Measurements from ENCODE around the gene SLCO2B1. TPM values are rescaled to one million over a fixed set of nuclear protein-coding genes. Genes with fewer than 3 reads are reported as not detected.

Gene SLCO2B1
- total and polyA plus RNA-seq, 2 experiments from 2014 or later = not detected

DNA sequence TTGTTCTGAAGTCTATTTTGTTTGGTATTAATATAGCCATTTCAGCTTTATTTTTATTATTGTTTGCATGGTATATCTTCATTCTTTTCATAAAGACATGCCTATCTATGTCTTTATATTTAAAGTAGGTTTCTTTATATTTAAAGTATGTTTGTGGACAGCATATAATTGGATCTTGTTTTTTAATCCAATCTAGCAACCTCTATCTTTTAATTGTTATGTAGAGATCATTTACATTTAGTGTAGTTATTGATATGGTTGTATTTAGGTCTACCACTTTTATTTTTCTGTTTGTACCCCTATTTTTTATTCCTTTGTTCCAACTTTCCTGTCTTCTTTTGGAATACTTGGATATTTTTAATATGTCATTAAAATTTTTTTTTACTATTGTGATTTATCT, 103.4 kb downstream of the SLCO2B1 start:
- Histone ChIP-seq H2AFZ (no peak overlapping the region), H3F3A (replicated peaks; ENCODE audit: low read depth) (no peaks in the 10 kb centered on the region), H3K4me3 (no peak overlapping the region), H4K20me1 (replicated peaks; ENCODE audit: insufficient read depth) (no peaks in the 10 kb centered on the region; the same call in 1 of the 2 replicates), H3K27ac (ENCODE audit: low read depth) (no peak overlapping the region), H3K4me1 (ENCODE audit: insufficient read depth) (no peaks in the 10 kb centered on the region), H3K36me3 (ENCODE audit: insufficient read depth) (no peaks in the 10 kb centered on the region), H3K9me2 (ENCODE audit: insufficient read depth) (no peaks in the 10 kb centered on the region), H3K27me3 (ENCODE audit: insufficient read depth) (no peaks in the 10 kb centered on the region), H3K79me2 (replicated peaks; ENCODE audit: insufficient read depth) (no peaks in the 10 kb centered on the region), H3K4me2 (no peak overlapping the region)
- H3K27me3 Mint-ChIP-seq (ENCODE audit: insufficient read depth, low read depth, poor library complexity) = peaks cover 13% of the 10 kb centered on the region
- no peak overlapping the region for H3K27ac Mint-ChIP-seq
- DNase-seq (ENCODE audit: low spot score) (no peak), ATAC-seq (no peak)
- H3K36me3 Mint-ChIP-seq (ENCODE audit: low read depth) = no peaks in the 10 kb centered on the region
- H3K9me3 Mint-ChIP-seq = peaks cover 18% of the 10 kb centered on the region
- no peaks in the 10 kb centered on the region for H3K4me1 Mint-ChIP-seq
- no peak for TF ChIP-seq POLR2AphosphoS5 (IDR thresholded peaks at IDR 0.05; ENCODE audit: low read depth)
- TF ChIP-seq, protein P1, sequence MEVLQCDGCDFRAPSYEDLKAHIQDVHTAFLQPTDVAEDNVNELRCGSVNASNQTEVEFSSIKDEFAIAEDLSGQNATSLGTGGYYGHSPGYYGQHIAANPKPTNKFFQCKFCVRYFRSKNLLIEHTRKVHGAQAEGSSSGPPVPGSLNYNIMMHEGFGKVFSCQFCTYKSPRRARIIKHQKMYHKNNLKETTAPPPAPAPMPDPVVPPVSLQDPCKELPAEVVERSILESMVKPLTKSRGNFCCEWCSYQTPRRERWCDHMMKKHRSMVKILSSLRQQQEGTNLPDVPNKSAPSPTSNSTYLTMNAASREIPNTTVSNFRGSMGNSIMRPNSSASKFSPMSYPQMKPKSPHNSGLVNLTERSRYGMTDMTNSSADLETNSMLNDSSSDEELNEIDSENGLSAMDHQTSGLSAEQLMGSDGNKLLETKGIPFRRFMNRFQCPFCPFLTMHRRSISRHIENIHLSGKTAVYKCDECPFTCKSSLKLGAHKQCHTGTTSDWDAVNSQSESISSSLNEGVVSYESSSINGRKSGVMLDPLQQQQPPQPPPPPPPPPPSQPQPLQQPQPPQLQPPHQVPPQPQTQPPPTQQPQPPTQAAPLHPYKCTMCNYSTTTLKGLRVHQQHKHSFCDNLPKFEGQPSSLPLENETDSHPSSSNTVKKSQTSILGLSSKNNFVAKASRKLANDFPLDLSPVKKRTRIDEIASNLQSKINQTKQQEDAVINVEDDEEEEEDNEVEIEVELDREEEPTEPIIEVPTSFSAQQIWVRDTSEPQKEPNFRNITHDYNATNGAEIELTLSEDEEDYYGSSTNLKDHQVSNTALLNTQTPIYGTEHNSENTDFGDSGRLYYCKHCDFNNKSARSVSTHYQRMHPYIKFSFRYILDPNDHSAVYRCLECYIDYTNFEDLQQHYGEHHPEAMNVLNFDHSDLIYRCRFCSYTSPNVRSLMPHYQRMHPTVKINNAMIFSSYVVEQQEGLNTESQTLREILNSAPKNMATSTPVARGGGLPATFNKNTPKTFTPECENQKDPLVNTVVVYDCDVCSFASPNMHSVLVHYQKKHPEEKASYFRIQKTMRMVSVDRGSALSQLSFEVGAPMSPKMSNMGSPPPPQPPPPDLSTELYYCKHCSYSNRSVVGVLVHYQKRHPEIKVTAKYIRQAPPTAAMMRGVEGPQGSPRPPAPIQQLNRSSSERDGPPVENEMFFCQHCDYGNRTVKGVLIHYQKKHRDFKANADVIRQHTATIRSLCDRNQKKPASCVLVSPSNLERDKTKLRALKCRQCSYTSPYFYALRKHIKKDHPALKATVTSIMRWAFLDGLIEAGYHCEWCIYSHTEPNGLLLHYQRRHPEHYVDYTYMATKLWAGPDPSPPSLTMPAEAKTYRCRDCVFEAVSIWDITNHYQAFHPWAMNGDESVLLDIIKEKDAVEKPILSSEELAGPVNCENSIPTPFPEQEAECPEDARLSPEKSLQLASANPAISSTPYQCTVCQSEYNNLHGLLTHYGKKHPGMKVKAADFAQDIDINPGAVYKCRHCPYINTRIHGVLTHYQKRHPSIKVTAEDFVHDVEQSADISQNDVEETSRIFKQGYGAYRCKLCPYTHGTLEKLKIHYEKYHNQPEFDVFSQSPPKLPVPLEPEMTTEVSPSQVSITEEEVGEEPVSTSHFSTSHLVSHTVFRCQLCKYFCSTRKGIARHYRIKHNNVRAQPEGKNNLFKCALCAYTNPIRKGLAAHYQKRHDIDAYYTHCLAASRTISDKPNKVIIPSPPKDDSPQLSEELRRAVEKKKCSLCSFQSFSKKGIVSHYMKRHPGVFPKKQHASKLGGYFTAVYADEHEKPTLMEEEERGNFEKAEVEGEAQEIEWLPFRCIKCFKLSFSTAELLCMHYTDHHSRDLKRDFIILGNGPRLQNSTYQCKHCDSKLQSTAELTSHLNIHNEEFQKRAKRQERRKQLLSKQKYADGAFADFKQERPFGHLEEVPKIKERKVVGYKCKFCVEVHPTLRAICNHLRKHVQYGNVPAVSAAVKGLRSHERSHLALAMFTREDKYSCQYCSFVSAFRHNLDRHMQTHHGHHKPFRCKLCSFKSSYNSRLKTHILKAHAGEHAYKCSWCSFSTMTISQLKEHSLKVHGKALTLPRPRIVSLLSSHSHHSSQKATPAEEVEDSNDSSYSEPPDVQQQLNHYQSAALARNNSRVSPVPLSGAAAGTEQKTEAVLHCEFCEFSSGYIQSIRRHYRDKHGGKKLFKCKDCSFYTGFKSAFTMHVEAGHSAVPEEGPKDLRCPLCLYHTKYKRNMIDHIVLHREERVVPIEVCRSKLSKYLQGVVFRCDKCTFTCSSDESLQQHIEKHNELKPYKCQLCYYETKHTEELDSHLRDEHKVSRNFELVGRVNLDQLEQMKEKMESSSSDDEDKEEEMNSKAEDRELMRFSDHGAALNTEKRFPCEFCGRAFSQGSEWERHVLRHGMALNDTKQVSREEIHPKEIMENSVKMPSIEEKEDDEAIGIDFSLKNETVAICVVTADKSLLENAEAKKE (CRISPR knock-in tag; IDR thresholded peaks at IDR 0.05) = no peak
- TF ChIP-seq EZH2 (IDR thresholded peaks at IDR 0.05; ENCODE audit: low read depth, unreplicated experiment) = no peak
- no peak for TF ChIP-seq ZNF114 (CRISPR knock-in tag; IDR thresholded peaks at IDR 0.05)
- TF ChIP-seq, protein P2, sequence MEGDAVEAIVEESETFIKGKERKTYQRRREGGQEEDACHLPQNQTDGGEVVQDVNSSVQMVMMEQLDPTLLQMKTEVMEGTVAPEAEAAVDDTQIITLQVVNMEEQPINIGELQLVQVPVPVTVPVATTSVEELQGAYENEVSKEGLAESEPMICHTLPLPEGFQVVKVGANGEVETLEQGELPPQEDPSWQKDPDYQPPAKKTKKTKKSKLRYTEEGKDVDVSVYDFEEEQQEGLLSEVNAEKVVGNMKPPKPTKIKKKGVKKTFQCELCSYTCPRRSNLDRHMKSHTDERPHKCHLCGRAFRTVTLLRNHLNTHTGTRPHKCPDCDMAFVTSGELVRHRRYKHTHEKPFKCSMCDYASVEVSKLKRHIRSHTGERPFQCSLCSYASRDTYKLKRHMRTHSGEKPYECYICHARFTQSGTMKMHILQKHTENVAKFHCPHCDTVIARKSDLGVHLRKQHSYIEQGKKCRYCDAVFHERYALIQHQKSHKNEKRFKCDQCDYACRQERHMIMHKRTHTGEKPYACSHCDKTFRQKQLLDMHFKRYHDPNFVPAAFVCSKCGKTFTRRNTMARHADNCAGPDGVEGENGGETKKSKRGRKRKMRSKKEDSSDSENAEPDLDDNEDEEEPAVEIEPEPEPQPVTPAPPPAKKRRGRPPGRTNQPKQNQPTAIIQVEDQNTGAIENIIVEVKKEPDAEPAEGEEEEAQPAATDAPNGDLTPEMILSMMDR (conservative IDR thresholded peaks at IDR 0.05; ENCODE audit: low read depth in 2 of 2) = no peak
- no peak for TF ChIP-seq JUNB (IDR thresholded peaks at IDR 0.05; ENCODE audit: unreplicated experiment)
- TF ChIP-seq CREB1 (CRISPR knock-in tag; IDR thresholded peaks at IDR 0.05; ENCODE audit: low read depth) = no peak
- TF ChIP-seq STAT1 (IDR thresholded peaks at IDR 0.05; ENCODE audit: unreplicated experiment) = no peak
- TF ChIP-seq, protein P3, sequence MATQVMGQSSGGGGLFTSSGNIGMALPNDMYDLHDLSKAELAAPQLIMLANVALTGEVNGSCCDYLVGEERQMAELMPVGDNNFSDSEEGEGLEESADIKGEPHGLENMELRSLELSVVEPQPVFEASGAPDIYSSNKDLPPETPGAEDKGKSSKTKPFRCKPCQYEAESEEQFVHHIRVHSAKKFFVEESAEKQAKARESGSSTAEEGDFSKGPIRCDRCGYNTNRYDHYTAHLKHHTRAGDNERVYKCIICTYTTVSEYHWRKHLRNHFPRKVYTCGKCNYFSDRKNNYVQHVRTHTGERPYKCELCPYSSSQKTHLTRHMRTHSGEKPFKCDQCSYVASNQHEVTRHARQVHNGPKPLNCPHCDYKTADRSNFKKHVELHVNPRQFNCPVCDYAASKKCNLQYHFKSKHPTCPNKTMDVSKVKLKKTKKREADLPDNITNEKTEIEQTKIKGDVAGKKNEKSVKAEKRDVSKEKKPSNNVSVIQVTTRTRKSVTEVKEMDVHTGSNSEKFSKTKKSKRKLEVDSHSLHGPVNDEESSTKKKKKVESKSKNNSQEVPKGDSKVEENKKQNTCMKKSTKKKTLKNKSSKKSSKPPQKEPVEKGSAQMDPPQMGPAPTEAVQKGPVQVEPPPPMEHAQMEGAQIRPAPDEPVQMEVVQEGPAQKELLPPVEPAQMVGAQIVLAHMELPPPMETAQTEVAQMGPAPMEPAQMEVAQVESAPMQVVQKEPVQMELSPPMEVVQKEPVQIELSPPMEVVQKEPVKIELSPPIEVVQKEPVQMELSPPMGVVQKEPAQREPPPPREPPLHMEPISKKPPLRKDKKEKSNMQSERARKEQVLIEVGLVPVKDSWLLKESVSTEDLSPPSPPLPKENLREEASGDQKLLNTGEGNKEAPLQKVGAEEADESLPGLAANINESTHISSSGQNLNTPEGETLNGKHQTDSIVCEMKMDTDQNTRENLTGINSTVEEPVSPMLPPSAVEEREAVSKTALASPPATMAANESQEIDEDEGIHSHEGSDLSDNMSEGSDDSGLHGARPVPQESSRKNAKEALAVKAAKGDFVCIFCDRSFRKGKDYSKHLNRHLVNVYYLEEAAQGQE (IDR thresholded peaks at IDR 0.05; ENCODE audit: unreplicated experiment) = no peak
- TF ChIP-seq ZNF331 (CRISPR knock-in tag; IDR thresholded peaks at IDR 0.05; ENCODE audit: low read depth) = no peak
- TF ChIP-seq, protein P4, sequence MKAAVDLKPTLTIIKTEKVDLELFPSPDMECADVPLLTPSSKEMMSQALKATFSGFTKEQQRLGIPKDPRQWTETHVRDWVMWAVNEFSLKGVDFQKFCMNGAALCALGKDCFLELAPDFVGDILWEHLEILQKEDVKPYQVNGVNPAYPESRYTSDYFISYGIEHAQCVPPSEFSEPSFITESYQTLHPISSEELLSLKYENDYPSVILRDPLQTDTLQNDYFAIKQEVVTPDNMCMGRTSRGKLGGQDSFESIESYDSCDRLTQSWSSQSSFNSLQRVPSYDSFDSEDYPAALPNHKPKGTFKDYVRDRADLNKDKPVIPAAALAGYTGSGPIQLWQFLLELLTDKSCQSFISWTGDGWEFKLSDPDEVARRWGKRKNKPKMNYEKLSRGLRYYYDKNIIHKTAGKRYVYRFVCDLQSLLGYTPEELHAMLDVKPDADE (IDR thresholded peaks at IDR 0.05) = no peak
- no peak for TF ChIP-seq EZH2phosphoT487 (IDR thresholded peaks at IDR 0.05; ENCODE audit: unreplicated experiment)
- TF ChIP-seq NANOG (IDR thresholded peaks at IDR 0.05; ENCODE audit: borderline replicate concordance) = no peak
- H3K4me3 Mint-ChIP-seq = no peak overlapping the region
